H9 (cell line): Measurements from ENCODE around the gene PDIA3. TPM values are rescaled to one million over a fixed set of nuclear protein-coding genes. Genes with fewer than 3 reads are reported as not detected.

ENCODE experiments used
- DNase-seq: peaks from one replicate; pipeline ENCODE4 v3.0.0-alpha.2; 2017
- H2AFZ ChIP-seq: one replicate; pipeline ENCODE4 v1.6.1; 2013; ENCODE audit warnings: mild to moderate bottlenecking, low read length, control low read depth, moderate library complexity
- H2AK5ac ChIP-seq: 2 replicates; pipeline ENCODE4 v1.6.1; 2013; ENCODE audit warnings: low read length, control low read depth, mixed read lengths; ENCODE audit not compliant: insufficient read length
- H2BK120ac ChIP-seq: one replicate; pipeline ENCODE4 v1.6.1; 2013; ENCODE audit warnings: low read depth, mild to moderate bottlenecking, low read length, control low read depth, inconsistent platforms; ENCODE audit not compliant: poor library complexity, severe bottlenecking
- H2BK12ac ChIP-seq: 2 replicates; pipeline ENCODE4 v1.6.1; 2013; ENCODE audit warnings: low read length, control low read depth, mixed read lengths, low read depth; ENCODE audit not compliant: insufficient read length
- H2BK15ac ChIP-seq: 2 replicates; pipeline ENCODE4 v1.6.1; 2013; ENCODE audit warnings: low read depth, low read length, control low read depth
- H2BK20ac ChIP-seq: one replicate; pipeline ENCODE4 v1.6.1; 2013; ENCODE audit warnings: low read depth, mild to moderate bottlenecking, low read length, control low read depth, inconsistent platforms; ENCODE audit not compliant: poor library complexity, severe bottlenecking
- H2BK5ac ChIP-seq: 2 replicates; pipeline ENCODE4 v1.6.1; 2013; ENCODE audit warnings: low read length, control low read depth, mixed read lengths; ENCODE audit not compliant: insufficient read length
- H3K14ac ChIP-seq: 2 replicates; pipeline ENCODE4 v1.6.1; 2013; ENCODE audit warnings: low read length, control low read depth; ENCODE audit not compliant: insufficient read depth
- H3K18ac ChIP-seq: 2 replicates; pipeline ENCODE4 v1.6.1; 2013; ENCODE audit warnings: low read depth, mild to moderate bottlenecking, mixed read lengths, low read length, control low read depth; ENCODE audit not compliant: insufficient read length
- H3K23ac ChIP-seq: 2 replicates; pipeline ENCODE4 v1.6.1; 2013; ENCODE audit warnings: low read length, control low read depth, mixed read lengths, low read depth; ENCODE audit not compliant: insufficient read length
- H3K23me2 ChIP-seq: 2 replicates; pipeline ENCODE4 v1.6.1; 2013; ENCODE audit warnings: low read depth, mild to moderate bottlenecking, mixed read lengths, low read length, control low read depth; ENCODE audit not compliant: insufficient read length, poor library complexity, severe bottlenecking
- H3K27ac ChIP-seq: 2 replicates; pipeline ENCODE4 v1.5.1; 2013; ENCODE audit warnings: low read length, control low read depth, mixed read lengths, low read depth; ENCODE audit not compliant: insufficient read length
- H3K27me3 ChIP-seq: 2 replicates; pipeline ENCODE4 v1.6.1; 2013; ENCODE audit warnings: low read length, control low read depth, inconsistent platforms; ENCODE audit not compliant: insufficient read depth
- H3K4ac ChIP-seq: 2 replicates; pipeline ENCODE4 v1.6.1; 2013; ENCODE audit warnings: low read depth, mild to moderate bottlenecking, control low read depth, inconsistent platforms, low read length, moderate library complexity
- H3K4me1 ChIP-seq: 2 replicates; pipeline ENCODE4 v1.6.1; 2013; ENCODE audit warnings: low read length, control low read depth, inconsistent platforms; ENCODE audit not compliant: insufficient read depth
- H3K4me2 ChIP-seq: 2 replicates; pipeline ENCODE4 v1.6.1; 2013; ENCODE audit warnings: low read length, control low read depth, mixed read lengths; ENCODE audit not compliant: insufficient read length, insufficient read depth
- H3K56ac ChIP-seq: 2 replicates; pipeline ENCODE4 v1.6.1; 2013; ENCODE audit warnings: low read depth, mild to moderate bottlenecking, mixed read lengths, low read length, control low read depth; ENCODE audit not compliant: insufficient read length
- H3K79me1 ChIP-seq: 2 replicates; pipeline ENCODE4 v1.6.1; 2013; ENCODE audit warnings: low read depth, mild to moderate bottlenecking, moderate library complexity, low read length, control low read depth, inconsistent platforms; ENCODE audit not compliant: insufficient read depth, poor library complexity, severe bottlenecking
- H3K79me2 ChIP-seq: 2 replicates; pipeline ENCODE4 v1.6.1; 2013; ENCODE audit warnings: low read length, control low read depth, inconsistent platforms; ENCODE audit not compliant: insufficient read depth
- H3K9ac ChIP-seq: 2 replicates; pipeline ENCODE4 v1.6.1; 2013; ENCODE audit warnings: low read length, control low read depth, mixed read lengths; ENCODE audit not compliant: insufficient read length; ENCODE audit errors: extremely low read depth
- H3K9me3 ChIP-seq: one replicate; pipeline ENCODE4 v1.6.1; 2013; ENCODE audit warnings: low read depth, low read length, inconsistent platforms; ENCODE audit not compliant: control insufficient read depth
- H3T11ph ChIP-seq: one replicate; pipeline ENCODE4 v1.6.1; 2013; ENCODE audit warnings: mild to moderate bottlenecking, low read length, control low read depth, inconsistent platforms
- H4K20me1 ChIP-seq: one replicate; pipeline ENCODE4 v1.6.1; 2013; ENCODE audit not compliant: control insufficient read depth, insufficient read length, insufficient read depth
- H4K5ac ChIP-seq: 2 replicates; pipeline ENCODE4 v1.6.1; 2013; ENCODE audit warnings: low read depth, mild to moderate bottlenecking, mixed read lengths, low read length, control low read depth; ENCODE audit not compliant: insufficient read length
- H4K8ac ChIP-seq: replicated peaks from 2 replicates; pipeline ENCODE4 v1.6.1; 2013; ENCODE audit warnings: low read length, control low read depth, mixed read lengths, low read depth; ENCODE audit not compliant: insufficient read length
- H4K91ac ChIP-seq: 2 replicates; pipeline ENCODE4 v1.6.1; 2013; ENCODE audit warnings: low read depth, mild to moderate bottlenecking, moderate library complexity, mixed read lengths, low read length, control low read depth; ENCODE audit not compliant: insufficient read length
- H3K27ac Mint-ChIP-seq, 3 experiments: 2 replicates in 2 of 3; 3 replicates in 1 of 3; pipeline ENCODE4 v1.8.0; 2020 to 2021; ENCODE audit warnings: mixed read lengths in 3 of 3, mild to moderate bottlenecking in 1 of 3, moderate library complexity in 1 of 3
- H3K27me3 Mint-ChIP-seq: 2 replicates; pipeline ENCODE4 v1.8.0; 2021; ENCODE audit warnings: low read depth, mild to moderate bottlenecking, moderate library complexity, mixed read lengths
- H3K36me3 Mint-ChIP-seq, 3 experiments: 2 replicates in 2 of 3; 3 replicates in 1 of 3; pipeline ENCODE4 v1.8.0; 2020 to 2021; ENCODE audit warnings: low read depth in 3 of 3, mixed read lengths in 3 of 3; ENCODE audit not compliant: insufficient read depth in 1 of 3
- H3K4me1 Mint-ChIP-seq, 2 experiments: 2 replicates each; pipeline ENCODE4 v1.8.0; 2020; ENCODE audit warnings: mixed read lengths in 2 of 2
- H3K4me3 Mint-ChIP-seq, 2 experiments: 2 replicates in 1 of 2; 3 replicates in 1 of 2; pipeline ENCODE4 v1.8.0; 2020 to 2021; ENCODE audit warnings: mild to moderate bottlenecking in 2 of 2, mixed read lengths in 2 of 2, moderate library complexity in 1 of 2
- H3K9me3 Mint-ChIP-seq, 2 experiments: 2 replicates in 1 of 2; 3 replicates in 1 of 2; pipeline ENCODE4 v1.8.0; 2020; ENCODE audit warnings: mild to moderate bottlenecking in 2 of 2, mixed read lengths in 2 of 2, moderate library complexity in 1 of 2
- total RNA-seq: library from RNA; stranded (reverse); gene quantifications from 2 replicates; pipeline ENCODE4 v1.2.1, GENCODE V29; 2021
- TF ChIP-seq, protein P1 (sequence below): fragments of 200-600 bp; sonication (generic); conservative IDR thresholded peaks from 3 replicates; pipeline ENCODE4 v1.8.0; 2021; ENCODE audit warnings: antibody characterized with exemption, mild to moderate bottlenecking

The PDIA3 gene
- total RNA-seq, 1 experiment from 2014 or later = 524 TPM

- Histone ChIP-seq H2AK5ac (no peak overlapping the region), H2BK12ac (no peak overlapping the region), H3K27me3 (no peaks in the 10 kb centered on the region), H4K5ac (no peak overlapping the region), H3K27ac (no peak overlapping the region), H3K56ac (no peak overlapping the region), H2AFZ (no peak overlapping the region), H2BK15ac (no peak overlapping the region), H3K79me2 (no peaks in the 10 kb centered on the region), H3K4me1 (no peaks in the 10 kb centered on the region; the same call in 1 of the 2 replicates), H3T11ph (no peak overlapping the region), H3K9ac (no peak overlapping the region), H3K4ac (no peak overlapping the region), H4K91ac (no peak overlapping the region), H3K18ac (no peak overlapping the region), H3K23me2 (peaks cover 13% of the 10 kb centered on the region), H4K8ac (no peak overlapping the region), H2BK20ac (no peak overlapping the region), H3K4me2 (no peak overlapping the region), H3K23ac (no peak overlapping the region), H3K79me1 (no peaks in the 10 kb centered on the region), H2BK120ac (no peak overlapping the region), H4K20me1 (no peaks in the 10 kb centered on the region), H3K14ac (no peak overlapping the region), H3K9me3 (no peaks in the 10 kb centered on the region), H2BK5ac (no peak overlapping the region)
- TF ChIP-seq, protein P1, sequence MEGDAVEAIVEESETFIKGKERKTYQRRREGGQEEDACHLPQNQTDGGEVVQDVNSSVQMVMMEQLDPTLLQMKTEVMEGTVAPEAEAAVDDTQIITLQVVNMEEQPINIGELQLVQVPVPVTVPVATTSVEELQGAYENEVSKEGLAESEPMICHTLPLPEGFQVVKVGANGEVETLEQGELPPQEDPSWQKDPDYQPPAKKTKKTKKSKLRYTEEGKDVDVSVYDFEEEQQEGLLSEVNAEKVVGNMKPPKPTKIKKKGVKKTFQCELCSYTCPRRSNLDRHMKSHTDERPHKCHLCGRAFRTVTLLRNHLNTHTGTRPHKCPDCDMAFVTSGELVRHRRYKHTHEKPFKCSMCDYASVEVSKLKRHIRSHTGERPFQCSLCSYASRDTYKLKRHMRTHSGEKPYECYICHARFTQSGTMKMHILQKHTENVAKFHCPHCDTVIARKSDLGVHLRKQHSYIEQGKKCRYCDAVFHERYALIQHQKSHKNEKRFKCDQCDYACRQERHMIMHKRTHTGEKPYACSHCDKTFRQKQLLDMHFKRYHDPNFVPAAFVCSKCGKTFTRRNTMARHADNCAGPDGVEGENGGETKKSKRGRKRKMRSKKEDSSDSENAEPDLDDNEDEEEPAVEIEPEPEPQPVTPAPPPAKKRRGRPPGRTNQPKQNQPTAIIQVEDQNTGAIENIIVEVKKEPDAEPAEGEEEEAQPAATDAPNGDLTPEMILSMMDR = no peak
- Mint-ChIP-seq H3K27me3 (no peaks in the 10 kb centered on the region; the same call in 1 of the 2 replicates), H3K27ac (peak overlapping the region in 1 of 3 experiments; percentile 74; a peak in 1 of 7 replicates), H3K4me3 (no peak overlapping the region), H3K9me3 (no peaks in the 10 kb centered on the region; a peak in 1 of 5 replicates), H3K4me1 (peaks cover 12 to 13% of the 10 kb centered on the region in 2 experiments), H3K36me3 (peaks cover 40 to 72% (median 57%) of the 10 kb centered on the region in 3 experiments; a peak in 6 of 7 replicates)
- DNase-seq = no peak
Observed at GRCh38 chr15:43772624-43773023, 26.4 kb downstream of the PDIA3 start.
